ENCODE data around the gene CGB8.
"Not testable (repeated sequence)": the region's sequence is repeated elsewhere in the genome, so short reads cannot be mapped to it uniquely, and the experiment has no call there.

CGB8 gene

GRCh38 chr19:49029749-49030148, 19.2 kb downstream of the CGB8 start:
- not testable (repeated sequence) for DNase-seq

DNA sequence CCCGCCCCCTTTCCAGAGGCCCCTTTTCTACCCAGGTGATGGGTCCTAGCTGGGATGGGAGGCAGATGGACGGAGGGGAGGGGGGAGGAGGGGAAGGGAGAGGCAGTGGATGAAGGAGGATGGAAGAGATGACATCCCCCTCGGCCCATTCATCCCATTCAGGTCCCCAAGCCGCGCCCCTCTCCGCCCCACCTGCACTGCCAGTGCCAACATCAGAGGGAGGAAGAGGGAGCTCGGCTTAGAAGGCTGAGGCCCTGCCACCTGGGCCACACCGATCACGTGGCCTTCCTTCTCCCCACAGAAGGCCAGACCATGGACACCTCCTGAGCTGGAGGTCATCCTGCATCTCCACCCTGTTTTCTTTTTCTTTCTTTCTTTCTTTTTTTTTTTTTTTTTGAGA, 20.2 kb downstream of the CGB8 start:
- DNase-seq, result not testable (repeated sequence)

DNA sequence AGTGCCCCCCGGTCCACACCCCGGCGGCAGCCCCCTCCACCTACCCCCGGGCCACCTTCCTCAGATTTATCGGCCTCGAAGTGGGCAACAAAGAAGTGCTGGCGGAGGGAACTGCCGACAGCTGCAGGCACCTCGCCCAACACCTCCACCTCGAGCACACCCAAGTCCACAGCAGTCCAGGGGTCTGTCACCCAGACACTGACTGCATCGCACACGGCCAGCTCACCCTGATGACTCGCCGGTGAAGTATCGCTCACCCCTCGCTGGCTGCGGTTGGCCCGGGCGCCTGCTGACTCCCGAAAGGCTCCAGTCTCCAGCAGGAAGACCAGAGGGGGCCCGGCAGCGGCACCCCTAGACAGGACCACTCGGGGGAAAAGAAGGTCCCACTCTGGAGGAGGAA, 23.3 kb downstream of the CGB8 start:
- DNase-seq, result not testable (repeated sequence)

DNA sequence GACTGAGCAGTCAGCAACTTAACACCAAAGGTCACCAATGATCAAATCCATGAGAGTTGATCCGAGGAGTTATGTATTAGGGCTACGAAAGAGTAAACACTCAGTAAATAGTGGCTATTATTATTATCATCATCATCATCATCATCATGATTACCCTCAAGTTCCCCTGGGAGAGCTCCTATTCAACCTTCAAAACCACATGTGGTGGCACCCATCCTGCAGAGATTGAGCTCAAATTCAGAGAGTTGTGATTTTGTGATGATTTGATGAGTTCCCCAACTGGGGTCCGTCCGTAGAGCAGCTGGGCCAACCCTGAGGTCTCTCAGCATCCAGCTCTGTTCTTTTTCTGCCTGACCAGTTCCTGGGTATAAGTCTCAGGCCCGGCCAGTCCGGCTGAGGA, 23.8 kb downstream of the CGB8 start:
- DNase-seq, result not testable (repeated sequence)

- not testable (repeated sequence) for DNase-seq
Observed at GRCh38 chr19:49024233-49024632, 24.7 kb downstream of the CGB8 start, which contains the start of gene CGB3. Gene CGB3, minus strand, starts transcription at chr19:49024333. Its CDS starts 362 bp downstream, at chr19:49023971.

- DNase-seq, result no peak
Observed at GRCh38 chr19:49022116-49022515, 26.8 kb downstream of the CGB8 start.

DNA sequence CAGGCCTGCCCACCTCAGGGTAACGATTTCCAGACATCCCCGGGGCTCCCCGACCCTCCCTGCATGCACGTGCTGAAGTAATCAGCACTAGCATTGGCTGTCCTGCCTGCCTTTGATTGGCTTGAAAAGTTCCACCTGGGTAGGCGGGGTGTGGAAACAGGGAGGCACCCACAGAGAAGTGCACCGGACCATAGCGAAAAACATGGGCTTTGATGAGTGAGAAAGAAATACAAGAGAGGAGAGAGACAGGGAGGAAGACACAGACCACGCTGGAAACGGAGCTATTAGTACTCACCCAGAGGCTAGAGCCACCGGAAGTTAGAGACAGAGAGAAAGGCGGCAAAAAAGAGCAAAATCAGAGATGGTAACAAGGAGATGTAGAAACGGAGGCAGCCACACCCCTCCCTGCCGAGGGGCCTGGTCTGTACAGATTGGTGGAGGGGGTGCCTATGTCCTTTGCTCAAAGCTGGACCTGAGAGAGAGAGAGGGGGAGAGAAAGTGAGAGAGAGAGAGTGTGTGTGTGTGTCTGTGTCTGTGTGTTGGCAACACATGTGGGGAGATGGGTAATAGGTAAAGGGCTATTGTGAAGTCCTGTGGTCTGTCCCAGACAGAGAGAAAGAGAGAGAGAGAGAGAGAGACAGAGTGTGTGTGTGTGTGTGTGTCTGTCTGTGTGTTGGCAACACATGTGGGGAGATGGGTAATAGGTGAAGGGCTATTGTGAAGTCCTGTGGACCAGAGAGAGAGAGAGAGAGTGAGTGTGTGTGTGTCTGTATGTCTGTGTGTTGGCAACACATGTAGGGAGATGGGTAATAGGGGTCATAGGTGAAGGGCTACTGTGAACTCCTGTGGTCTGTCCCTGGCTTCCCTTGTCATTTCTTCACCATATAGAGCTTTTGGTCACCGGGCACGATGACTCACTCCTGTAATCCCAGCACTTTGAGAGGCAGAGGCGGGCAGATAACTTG, 27.7 kb downstream of the CGB8 start:
- peak; percentile 42 for DNase-seq

DNA sequence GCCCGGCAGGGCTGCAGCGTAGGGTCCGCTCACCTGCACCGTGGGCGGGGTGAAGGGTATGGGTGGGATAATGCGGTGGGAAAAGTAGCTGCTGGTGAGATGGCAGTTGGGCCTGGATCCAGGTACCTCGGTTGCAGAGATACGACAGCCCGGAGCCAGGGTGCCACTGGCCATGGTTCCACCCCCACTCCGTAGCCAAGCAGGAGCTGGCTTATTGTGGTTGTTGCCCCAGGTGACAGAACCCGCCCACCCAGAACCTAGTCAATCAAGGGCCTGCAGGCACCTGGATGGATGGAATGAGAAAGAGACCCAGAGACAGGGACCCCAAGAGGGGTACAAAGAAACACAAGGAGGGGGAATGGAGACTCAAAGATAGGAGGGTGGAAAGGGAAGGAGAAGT, 28.6 kb downstream of the CGB8 start:
- DNase-seq, result no peak

GRCh38 chr19:49019242-49019932, 29.5 kb downstream of the CGB8 start:
- peak; percentile 64 for DNase-seq

GRCh38 chr19:49018388-49019241, 30.3 kb downstream of the CGB8 start:
- DNase-seq, result peak; percentile 21

- peak; percentile 63 for DNase-seq
Observed at GRCh38 chr19:49017666-49018351, 31.1 kb downstream of the CGB8 start.

- DNase-seq, result no peak
Observed at GRCh38 chr19:49017041-49017665, 31.8 kb downstream of the CGB8 start, which contains the start of gene LHB. Gene LHB, minus strand, starts transcription at chr19:49017091. Its CDS starts 10 bp downstream, at chr19:49017081.

- no peak for DNase-seq
Observed at GRCh38 chr19:49016067-49016839, 32.7 kb downstream of the CGB8 start.

DNA sequence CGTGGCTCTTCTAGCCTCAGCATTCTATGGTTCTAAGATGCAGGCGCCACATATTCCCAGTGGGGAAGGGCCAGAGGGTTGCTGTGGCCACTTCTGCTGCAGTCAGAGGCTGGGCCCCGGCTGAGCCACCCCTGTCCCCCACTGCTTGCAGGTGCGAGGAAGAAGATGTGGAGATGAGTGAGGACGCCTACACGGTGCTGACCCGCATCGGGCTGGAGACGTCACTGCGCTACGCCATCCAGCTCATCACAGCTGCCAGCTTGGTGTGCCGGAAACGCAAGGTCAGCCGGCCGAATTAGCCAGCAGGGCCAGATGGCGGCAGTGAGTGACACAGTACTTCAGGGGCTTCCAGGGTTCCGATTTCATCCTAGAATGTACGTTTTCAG, 34.0 kb downstream of the CGB8 start:
- DNase-seq, result no peak

GRCh38 chr19:49014123-49014869, 34.6 kb downstream of the CGB8 start:
- DNase-seq, result no peak

- no peak for DNase-seq
Observed at GRCh38 chr19:49011194-49011593, 37.7 kb downstream of the CGB8 start.

GRCh38 chr19:49010453-49010852, 38.5 kb downstream of the CGB8 start:
- DNase-seq, result no peak

GRCh38 chr19:49009828-49010227, 39.1 kb downstream of the CGB8 start:
- DNase-seq, result no peak

- no peak for DNase-seq
Observed at GRCh38 chr19:49006905-49007304, 42.0 kb downstream of the CGB8 start.

DNA sequence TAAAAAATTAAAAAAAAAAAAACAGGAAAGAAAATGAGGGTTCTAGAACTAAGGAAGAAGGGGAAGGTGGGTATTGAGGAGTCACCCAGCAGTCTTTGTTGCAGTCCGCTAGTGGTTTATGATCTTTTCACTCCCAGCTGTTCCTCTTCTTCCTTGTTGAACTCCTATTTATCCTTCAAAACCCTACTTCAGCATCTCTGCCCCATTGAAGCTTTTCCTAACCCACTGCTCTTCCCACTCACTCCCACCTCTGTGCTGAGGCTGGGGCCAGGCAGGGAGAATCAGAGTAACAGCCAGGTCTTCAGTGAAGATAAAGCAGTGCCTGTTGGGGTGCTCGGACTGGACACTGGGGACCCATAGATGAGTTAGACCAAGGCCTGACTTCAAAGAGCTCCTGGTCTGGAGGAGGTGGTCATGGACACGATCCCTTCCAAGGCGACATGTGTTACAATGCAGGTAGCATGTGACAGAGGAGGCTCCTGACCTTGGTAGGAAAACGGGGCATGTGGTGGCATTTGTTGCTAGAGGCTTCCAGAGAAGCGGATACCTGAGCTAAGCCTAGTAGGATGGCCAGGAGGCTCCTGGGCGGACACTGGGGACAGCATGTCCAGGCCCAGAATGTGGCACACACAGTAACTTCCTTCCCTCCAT, 43.8 kb downstream of the CGB8 start:
- no peak for DNase-seq

All from activated CD4-positive, alpha-beta T cell treated with anti-CD3 and anti-CD28 coated beads, Interleukin-2, amount 50 U/mL, for 16 hours (primary cell).